Bronchial epithelial cell (primary cell): ENCODE results near the gene PPM1L. TPM values are rescaled to one million over a fixed set of nuclear protein-coding genes. Genes with fewer than 3 reads are reported as not detected.
"Not testable (repeated sequence)": the region's sequence is repeated elsewhere in the genome, so short reads cannot be mapped to it uniquely, and the experiment has no call there.

Experiments
- DNase-seq: peaks from one replicate; pipeline ENCODE4 v3.0.0-alpha.2; 2010; ENCODE audit warnings: low read depth
- FAIRE-seq: peaks from 2 replicates; lab custom pipeline; 2011; peaks lifted over from hg19 to GRCh38; lab: Jason Lieb, UNC
- H3K27me3 ChIP-seq: 2 replicates; pipeline ENCODE4 v1.5.1; 2011; ENCODE audit warnings: low read length; ENCODE audit not compliant: control insufficient read depth, insufficient read depth
- H3K36me3 ChIP-seq: 2 replicates; pipeline ENCODE4 v1.5.1; 2011; ENCODE audit warnings: low read length; ENCODE audit not compliant: control insufficient read depth, insufficient read depth
- H3K4me3 ChIP-seq: 2 replicates; pipeline ENCODE4 v1.5.1; 2011; ENCODE audit warnings: mild to moderate bottlenecking, low read depth, low read length, control low read depth
- CTCF ChIP-seq: IDR thresholded peaks from 2 replicates; pipeline ENCODE4 v1.5.1; 2011; ENCODE audit warnings: mild to moderate bottlenecking, moderate library complexity, low read length, control low read depth, inconsistent platforms; ENCODE audit not compliant: insufficient read depth, severe bottlenecking
- total RNA-seq: library from RNA; depleted of rRNA; stranded (reverse); fragments of >200 nt; gene quantifications from 2 replicates; pipeline ENCODE4 v1.2.1, GENCODE V29; 2014

Gene PPM1L
- total RNA-seq, 1 donor from 2014 or later = 3.2 TPM

GRCh38 chr3:160980740-160981139 lies 224.7 kb downstream of the PPM1L start:
- TF ChIP-seq CTCF = no peak
- no peak for FAIRE-seq

GRCh38 chr3:160981217-160981938 lies 225.3 kb downstream of the PPM1L start:
- no peak overlapping the region for H3K4me3 ChIP-seq
- peak; percentile 2 for DNase-seq

More at GRCh38 chr3:160980740-160981139, 224.7 kb downstream of the PPM1L start:
- Histone ChIP-seq H3K4me3 (no peak overlapping the region), H3K36me3 (no peaks in the 10 kb centered on the region), H3K27me3 (no peaks in the 10 kb centered on the region)
- DNase-seq = no peak

GRCh38 chr3:160982491-160982890 lies 226.5 kb downstream of the PPM1L start:
- FAIRE-seq (no peak), DNase-seq (no peak)
- H3K36me3 ChIP-seq = no peaks in the 10 kb centered on the region
- no peak for TF ChIP-seq CTCF
- H3K4me3 ChIP-seq = no peak overlapping the region
- H3K27me3 ChIP-seq = no peaks in the 10 kb centered on the region

More at GRCh38 chr3:160981217-160981938, 225.3 kb downstream of the PPM1L start:
- TF ChIP-seq CTCF = no peak
- Histone ChIP-seq H3K36me3 (no peaks in the 10 kb centered on the region), H3K27me3 (no peaks in the 10 kb centered on the region)
- no peak for FAIRE-seq

GRCh38 chr3:160983900-160984299 lies 227.9 kb downstream of the PPM1L start:
- H3K36me3 ChIP-seq, H3K27me3 ChIP-seq, DNase-seq, FAIRE-seq, H3K4me3 ChIP-seq: not testable (repeated sequence)

- no peak overlapping the region for H3K4me3 ChIP-seq
- no peaks in the 10 kb centered on the region for H3K27me3 ChIP-seq
- TF ChIP-seq CTCF = no peak
- FAIRE-seq (no peak), DNase-seq (no peak)
- no peaks in the 10 kb centered on the region for H3K36me3 ChIP-seq
Observed at GRCh38 chr3:160986069-160986468, 230.0 kb downstream of the PPM1L start.

GRCh38 chr3:160987982-160988964 lies 232.2 kb downstream of the PPM1L start:
- FAIRE-seq (no peak), DNase-seq (no peak)
- no peaks in the 10 kb centered on the region for H3K36me3 ChIP-seq
- no peaks in the 10 kb centered on the region for H3K27me3 ChIP-seq
- TF ChIP-seq CTCF = no peak
- no peak overlapping the region for H3K4me3 ChIP-seq
